M059J (cell line): Measurements from ENCODE around the gene RANBP17. TPM values are rescaled to one million over a fixed set of nuclear protein-coding genes. Genes with fewer than 3 reads are reported as not detected.
A peak's percentile ranks its signal among the peaks of the same experiment; 100 is the strongest.

Experiments
- DNase-seq: peaks from one replicate; pipeline ENCODE4 v3.0.0-alpha.2; 2012; ENCODE audit warnings: low read depth
- total RNA-seq: library from RNA; depleted of rRNA; stranded (reverse); fragments of >200 nt; shearing (Covaris generic); gene quantifications from 2 replicates; pipeline ENCODE4 v1.2.3, GENCODE V29; 2014

RANBP17 gene
- total RNA-seq, 1 experiment from 2014 or later, result not detected

- DNase-seq, result peak; percentile 6
These were observed 230.4 kb downstream of the RANBP17 start for GRCh38 chr5:171092194-171092593.

GRCh38 chr5:171093598-171093997 is 231.8 kb downstream of the RANBP17 start:
- no peak for DNase-seq

GRCh38 chr5:171094356-171094755 is 232.5 kb downstream of the RANBP17 start:
- DNase-seq, result no peak

GRCh38 chr5:171102877-171103610 is 241.2 kb downstream of the RANBP17 start:
- no peak for DNase-seq

GRCh38 chr5:171107669-171108068 is 245.9 kb downstream of the RANBP17 start:
- no peak for DNase-seq

- DNase-seq, result no peak
These were observed 253.7 kb downstream of the RANBP17 start for GRCh38 chr5:171115519-171115918.

GRCh38 chr5:171116719-171117118 is 254.9 kb downstream of the RANBP17 start:
- DNase-seq, result no peak

- no peak for DNase-seq
These were observed 259.3 kb downstream of the RANBP17 start for GRCh38 chr5:171120986-171121622.

- DNase-seq, result no peak
These were observed 259.8 kb downstream of the RANBP17 start for GRCh38 chr5:171121638-171122037.

- DNase-seq, result peak; percentile 1
These were observed 260.6 kb downstream of the RANBP17 start for GRCh38 chr5:171122372-171122771.

- DNase-seq, result no peak
These were observed 261.6 kb downstream of the RANBP17 start for GRCh38 chr5:171123417-171123816.

GRCh38 chr5:171127314-171127713 is 265.5 kb downstream of the RANBP17 start:
- DNase-seq, result no peak

GRCh38 chr5:171128136-171128535 is 266.3 kb downstream of the RANBP17 start:
- DNase-seq, result no peak

GRCh38 chr5:171129308-171129707 is 267.5 kb downstream of the RANBP17 start:
- no peak for DNase-seq

- DNase-seq, result no peak
These were observed 269.7 kb downstream of the RANBP17 start for GRCh38 chr5:171131497-171131896.

GRCh38 chr5:171137768-171138525 is 276.1 kb downstream of the RANBP17 start:
- DNase-seq, result no peak

- DNase-seq, result no peak
These were observed 277.4 kb downstream of the RANBP17 start for GRCh38 chr5:171139227-171139626.

- DNase-seq, result no peak
These were observed 280.8 kb downstream of the RANBP17 start for GRCh38 chr5:171142617-171143016.

- no peak for DNase-seq
These were observed 281.4 kb downstream of the RANBP17 start for GRCh38 chr5:171143171-171143570.

GRCh38 chr5:171143926-171144325 is 282.1 kb downstream of the RANBP17 start:
- no peak for DNase-seq

- DNase-seq, result no peak
These were observed 287.5 kb downstream of the RANBP17 start for GRCh38 chr5:171149333-171149732.

- DNase-seq, result no peak
These were observed 288.0 kb downstream of the RANBP17 start for GRCh38 chr5:171149772-171150171.

GRCh38 chr5:171152382-171152781 is 290.6 kb downstream of the RANBP17 start:
- DNase-seq, result peak; percentile 22
